ENCODE data around the gene AKT3.
"Not testable (repeated sequence)": the region's sequence is repeated elsewhere in the genome, so short reads cannot be mapped to it uniquely, and the experiment has no call there.

AKT3 gene

GRCh38 chr1:243680860-243681259 lies 169.2 kb downstream of the AKT3 start:
- DNase-seq, result no peak

GRCh38 chr1:243672539-243673074 lies 177.4 kb downstream of the AKT3 start:
- DNase-seq, result no peak

- DNase-seq, result no peak
Measured at GRCh38 chr1:243667591-243667990, 182.5 kb downstream of the AKT3 start.

GRCh38 chr1:243667133-243667532 lies 182.9 kb downstream of the AKT3 start:
- no peak for DNase-seq

GRCh38 chr1:243663651-243664050 lies 186.4 kb downstream of the AKT3 start:
- no peak for DNase-seq

- DNase-seq, result not testable (repeated sequence)
Measured at GRCh38 chr1:243662169-243662568, 187.9 kb downstream of the AKT3 start.

GRCh38 chr1:243658594-243659105 lies 191.4 kb downstream of the AKT3 start:
- DNase-seq, result no peak

GRCh38 chr1:243657793-243658192 lies 192.2 kb downstream of the AKT3 start:
- DNase-seq, result no peak

GRCh38 chr1:243649530-243649929 lies 200.5 kb downstream of the AKT3 start:
- not testable (repeated sequence) for DNase-seq

- no peak for DNase-seq
Measured at GRCh38 chr1:243646841-243647240, 203.2 kb downstream of the AKT3 start.

- no peak for DNase-seq
Measured at GRCh38 chr1:243645281-243645680, 204.8 kb downstream of the AKT3 start.

- DNase-seq, result no peak
Measured at GRCh38 chr1:243642936-243643335, 207.1 kb downstream of the AKT3 start.

- no peak for DNase-seq
Measured at GRCh38 chr1:243639027-243639658, 210.9 kb downstream of the AKT3 start.

- no peak for DNase-seq
Measured at GRCh38 chr1:243638186-243638585, 211.9 kb downstream of the AKT3 start.

GRCh38 chr1:243628476-243628907 lies 221.6 kb downstream of the AKT3 start:
- DNase-seq, result peak; percentile 82

- DNase-seq, result no peak
Measured at GRCh38 chr1:243623841-243624240, 226.2 kb downstream of the AKT3 start.

GRCh38 chr1:243621973-243622372 lies 228.1 kb downstream of the AKT3 start:
- DNase-seq, result no peak

GRCh38 chr1:243620096-243620495 lies 229.9 kb downstream of the AKT3 start:
- no peak for DNase-seq

GRCh38 chr1:243609698-243610097 lies 240.3 kb downstream of the AKT3 start:
- no peak for DNase-seq

GRCh38 chr1:243605604-243606003 lies 244.4 kb downstream of the AKT3 start:
- DNase-seq, result no peak

GRCh38 chr1:243601720-243602119 lies 248.3 kb downstream of the AKT3 start:
- DNase-seq, result peak; percentile 9

GRCh38 chr1:243598433-243598832 lies 251.6 kb downstream of the AKT3 start:
- DNase-seq, result no peak

GRCh38 chr1:243597383-243597782 lies 252.7 kb downstream of the AKT3 start:
- no peak for DNase-seq

GRCh38 chr1:243596431-243597062 lies 253.5 kb downstream of the AKT3 start:
- DNase-seq, result no peak

All from NCI-H69 (cell line).